Measurements from ENCODE around the gene RSRP1. TPM values are rescaled to one million over a fixed set of nuclear protein-coding genes. Genes with fewer than 3 reads are reported as not detected.
A peak's percentile ranks its signal among the peaks of the same experiment; 100 is the strongest.

The RSRP1 gene
- total and polyA plus RNA-seq, 2 of the 13 experiments (the other 11 are each of a cell fraction or from before 2014, with no cell fraction given), result 43.9 to 52.8 TPM

DNA sequence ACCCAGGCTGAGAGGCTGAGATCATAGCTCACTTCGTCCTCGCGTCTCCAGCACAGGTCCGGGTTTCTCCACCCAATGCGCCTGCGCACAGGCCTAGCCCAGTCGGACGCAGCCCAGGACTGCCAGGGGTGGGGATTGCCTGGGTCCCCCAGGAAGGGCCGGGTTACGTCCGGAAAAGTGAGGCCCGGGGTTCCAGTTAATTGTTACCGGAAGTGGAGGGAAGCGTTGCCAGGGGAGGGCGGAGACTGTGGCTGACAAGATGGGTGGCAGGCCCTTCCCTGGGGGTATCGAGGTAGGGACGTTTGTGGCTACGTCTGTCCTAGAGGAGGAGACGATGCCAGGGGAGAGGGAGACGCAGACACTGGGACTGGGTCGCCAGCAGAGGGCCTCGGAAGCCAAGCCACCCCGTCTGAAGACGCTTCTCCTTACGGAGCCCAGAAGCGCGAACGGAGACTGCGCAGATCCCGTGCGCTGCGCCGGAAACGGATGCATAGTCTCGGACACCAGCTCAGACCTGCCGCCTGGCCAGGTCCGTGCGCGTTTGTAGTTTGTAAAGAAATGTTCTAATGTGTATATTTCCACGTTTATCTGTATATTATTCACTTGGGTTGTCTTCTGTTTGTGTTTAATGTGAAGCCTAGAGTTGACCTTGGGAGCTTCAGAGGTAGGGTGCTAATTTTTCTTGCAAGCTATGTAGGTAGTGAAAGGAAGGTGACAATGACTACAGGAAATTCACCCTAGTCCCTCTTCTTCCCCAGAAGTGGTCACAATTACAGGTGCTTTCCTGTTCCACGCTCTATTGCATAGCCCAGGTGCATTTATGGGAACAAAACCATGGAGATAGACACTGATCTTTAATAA is 7.3 kb downstream of the RSRP1 start (continued):
- TF ChIP-seq SOX6 (IDR thresholded peaks at IDR 0.05), result no peak
- TF ChIP-seq SOX6 (CRISPR knock-in tag; IDR thresholded peaks at IDR 0.05), result peak; percentile 66
- no peak for TF ChIP-seq ZNF660 (CRISPR knock-in tag; IDR thresholded peaks at IDR 0.05; ENCODE audit: borderline replicate concordance, low read depth)
- TF ChIP-seq, protein P1, sequence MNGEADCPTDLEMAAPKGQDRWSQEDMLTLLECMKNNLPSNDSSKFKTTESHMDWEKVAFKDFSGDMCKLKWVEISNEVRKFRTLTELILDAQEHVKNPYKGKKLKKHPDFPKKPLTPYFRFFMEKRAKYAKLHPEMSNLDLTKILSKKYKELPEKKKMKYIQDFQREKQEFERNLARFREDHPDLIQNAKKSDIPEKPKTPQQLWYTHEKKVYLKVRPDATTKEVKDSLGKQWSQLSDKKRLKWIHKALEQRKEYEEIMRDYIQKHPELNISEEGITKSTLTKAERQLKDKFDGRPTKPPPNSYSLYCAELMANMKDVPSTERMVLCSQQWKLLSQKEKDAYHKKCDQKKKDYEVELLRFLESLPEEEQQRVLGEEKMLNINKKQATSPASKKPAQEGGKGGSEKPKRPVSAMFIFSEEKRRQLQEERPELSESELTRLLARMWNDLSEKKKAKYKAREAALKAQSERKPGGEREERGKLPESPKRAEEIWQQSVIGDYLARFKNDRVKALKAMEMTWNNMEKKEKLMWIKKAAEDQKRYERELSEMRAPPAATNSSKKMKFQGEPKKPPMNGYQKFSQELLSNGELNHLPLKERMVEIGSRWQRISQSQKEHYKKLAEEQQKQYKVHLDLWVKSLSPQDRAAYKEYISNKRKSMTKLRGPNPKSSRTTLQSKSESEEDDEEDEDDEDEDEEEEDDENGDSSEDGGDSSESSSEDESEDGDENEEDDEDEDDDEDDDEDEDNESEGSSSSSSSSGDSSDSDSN (CRISPR knock-in tag; IDR thresholded peaks at IDR 0.05), result peak; percentile 82
- TF ChIP-seq ZNF326 (CRISPR knock-in tag; IDR thresholded peaks at IDR 0.05; ENCODE audit: borderline replicate concordance), result peak; percentile 94; the same call in 1 of the 2 replicates
- no peak for TF ChIP-seq ZNF10 (CRISPR knock-in tag; IDR thresholded peaks at IDR 0.05; ENCODE audit: borderline replicate concordance, low read depth)
- TF ChIP-seq AHR (CRISPR knock-in tag; IDR thresholded peaks at IDR 0.05), result no peak
- TF ChIP-seq MXI1 (IDR thresholded peaks at IDR 0.05; ENCODE audit: borderline replicate concordance, low read depth, low read length), result peak; percentile 70; the same call in 1 of the 3 replicates
- TF ChIP-seq ZSCAN9 (CRISPR knock-in tag; IDR thresholded peaks at IDR 0.05; ENCODE audit: borderline replicate concordance), result peak; percentile 30; the same call in 1 of the 2 replicates
- TF ChIP-seq XBP1 (CRISPR knock-in tag; IDR thresholded peaks at IDR 0.05), result no peak
- TF ChIP-seq MEIS2 (CRISPR knock-in tag; IDR thresholded peaks at IDR 0.05), result no peak
- TF ChIP-seq SCMH1 (CRISPR knock-in tag; IDR thresholded peaks at IDR 0.05; ENCODE audit: borderline replicate concordance), result no peak
- TF ChIP-seq, protein P2, sequence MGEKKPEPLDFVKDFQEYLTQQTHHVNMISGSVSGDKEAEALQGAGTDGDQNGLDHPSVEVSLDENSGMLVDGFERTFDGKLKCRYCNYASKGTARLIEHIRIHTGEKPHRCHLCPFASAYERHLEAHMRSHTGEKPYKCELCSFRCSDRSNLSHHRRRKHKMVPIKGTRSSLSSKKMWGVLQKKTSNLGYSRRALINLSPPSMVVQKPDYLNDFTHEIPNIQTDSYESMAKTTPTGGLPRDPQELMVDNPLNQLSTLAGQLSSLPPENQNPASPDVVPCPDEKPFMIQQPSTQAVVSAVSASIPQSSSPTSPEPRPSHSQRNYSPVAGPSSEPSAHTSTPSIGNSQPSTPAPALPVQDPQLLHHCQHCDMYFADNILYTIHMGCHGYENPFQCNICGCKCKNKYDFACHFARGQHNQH (CRISPR knock-in tag; IDR thresholded peaks at IDR 0.05), result peak; percentile 46; the same call in 1 of the 2 replicates
- TF ChIP-seq, protein P3, sequence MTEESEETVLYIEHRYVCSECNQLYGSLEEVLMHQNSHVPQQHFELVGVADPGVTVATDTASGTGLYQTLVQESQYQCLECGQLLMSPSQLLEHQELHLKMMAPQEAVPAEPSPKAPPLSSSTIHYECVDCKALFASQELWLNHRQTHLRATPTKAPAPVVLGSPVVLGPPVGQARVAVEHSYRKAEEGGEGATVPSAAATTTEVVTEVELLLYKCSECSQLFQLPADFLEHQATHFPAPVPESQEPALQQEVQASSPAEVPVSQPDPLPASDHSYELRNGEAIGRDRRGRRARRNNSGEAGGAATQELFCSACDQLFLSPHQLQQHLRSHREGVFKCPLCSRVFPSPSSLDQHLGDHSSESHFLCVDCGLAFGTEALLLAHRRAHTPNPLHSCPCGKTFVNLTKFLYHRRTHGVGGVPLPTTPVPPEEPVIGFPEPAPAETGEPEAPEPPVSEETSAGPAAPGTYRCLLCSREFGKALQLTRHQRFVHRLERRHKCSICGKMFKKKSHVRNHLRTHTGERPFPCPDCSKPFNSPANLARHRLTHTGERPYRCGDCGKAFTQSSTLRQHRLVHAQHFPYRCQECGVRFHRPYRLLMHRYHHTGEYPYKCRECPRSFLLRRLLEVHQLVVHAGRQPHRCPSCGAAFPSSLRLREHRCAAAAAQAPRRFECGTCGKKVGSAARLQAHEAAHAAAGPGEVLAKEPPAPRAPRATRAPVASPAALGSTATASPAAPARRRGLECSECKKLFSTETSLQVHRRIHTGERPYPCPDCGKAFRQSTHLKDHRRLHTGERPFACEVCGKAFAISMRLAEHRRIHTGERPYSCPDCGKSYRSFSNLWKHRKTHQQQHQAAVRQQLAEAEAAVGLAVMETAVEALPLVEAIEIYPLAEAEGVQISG (CRISPR knock-in tag; IDR thresholded peaks at IDR 0.05), result peak; percentile 88
- peak; percentile 85 for TF ChIP-seq POLR2AphosphoS5 (IDR thresholded peaks at IDR 0.05; ENCODE audit: low read depth, low read length)
- TF ChIP-seq SKI (IDR thresholded peaks at IDR 0.05; ENCODE audit: partially characterized antibody), result peak; percentile 57
- TF ChIP-seq, protein P4, sequence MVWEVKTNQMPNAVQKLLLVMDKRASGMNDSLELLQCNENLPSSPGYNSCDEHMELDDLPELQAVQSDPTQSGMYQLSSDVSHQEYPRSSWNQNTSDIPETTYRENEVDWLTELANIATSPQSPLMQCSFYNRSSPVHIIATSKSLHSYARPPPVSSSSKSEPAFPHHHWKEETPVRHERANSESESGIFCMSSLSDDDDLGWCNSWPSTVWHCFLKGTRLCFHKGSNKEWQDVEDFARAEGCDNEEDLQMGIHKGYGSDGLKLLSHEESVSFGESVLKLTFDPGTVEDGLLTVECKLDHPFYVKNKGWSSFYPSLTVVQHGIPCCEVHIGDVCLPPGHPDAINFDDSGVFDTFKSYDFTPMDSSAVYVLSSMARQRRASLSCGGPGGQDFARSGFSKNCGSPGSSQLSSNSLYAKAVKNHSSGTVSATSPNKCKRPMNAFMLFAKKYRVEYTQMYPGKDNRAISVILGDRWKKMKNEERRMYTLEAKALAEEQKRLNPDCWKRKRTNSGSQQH (CRISPR knock-in tag; IDR thresholded peaks at IDR 0.05; ENCODE audit: low read depth), result no peak; the same call in 1 of the 2 replicates
- peak; percentile 78 for TF ChIP-seq PHF21A (CRISPR knock-in tag; IDR thresholded peaks at IDR 0.05)
- no peak for TF ChIP-seq ZNF570 (CRISPR knock-in tag; IDR thresholded peaks at IDR 0.05; ENCODE audit: borderline replicate concordance)
- TF ChIP-seq REPIN1 (CRISPR knock-in tag; IDR thresholded peaks at IDR 0.05; ENCODE audit: borderline replicate concordance, low read depth), result peak; percentile 83
- no peak for TF ChIP-seq PLRG1 (conservative IDR thresholded peaks at IDR 0.05)
- no peak for TF ChIP-seq NFE2 (CRISPR knock-in tag; IDR thresholded peaks at IDR 0.05)
- TF ChIP-seq ZSCAN22 (CRISPR knock-in tag; IDR thresholded peaks at IDR 0.05), result no peak
